Mononuclear cell (primary cell): Measurements from ENCODE around the gene DLG2. TPM values are rescaled to one million over a fixed set of nuclear protein-coding genes. Genes with fewer than 3 reads are reported as not detected.

Experiments used
- H3K27me3 ChIP-seq: 2 replicates; pipeline ENCODE4 v1.6.0; 2011; ENCODE audit warnings: low read length, control low read depth; ENCODE audit not compliant: insufficient read depth
- H3K4me1 ChIP-seq: 2 replicates; pipeline ENCODE4 v1.5.1; 2011; ENCODE audit warnings: mild to moderate bottlenecking, low read length, control low read depth; ENCODE audit not compliant: insufficient read depth
- H3K4me3 ChIP-seq: 2 replicates; pipeline ENCODE4 v1.5.1; 2011; ENCODE audit warnings: mild to moderate bottlenecking, low read length, moderate library complexity
- H3K9me3 ChIP-seq: 2 replicates; pipeline ENCODE4 v1.5.1; 2011; ENCODE audit warnings: low read depth, mild to moderate bottlenecking, control low read depth, low read length
- total RNA-seq: library from RNA; depleted of rRNA; stranded (reverse); fragments of >200 nt; gene quantifications from one replicate; pipeline ENCODE4 v1.2.3, GENCODE V29; 2012

DLG2 gene
- total RNA-seq, 1 donor: 1.6 TPM

GRCh38 chr11:83663988-83664387 is 1963.2 kb downstream of the DLG2 start:
- Histone ChIP-seq H3K4me3 (no peak overlapping the region), H3K9me3 (no peaks in the 10 kb centered on the region), H3K27me3 (no peaks in the 10 kb centered on the region), H3K4me1 (no peaks in the 10 kb centered on the region)

GRCh38 chr11:83663446-83663845 is 1963.7 kb downstream of the DLG2 start:
- Histone ChIP-seq H3K9me3 (no peaks in the 10 kb centered on the region), H3K4me3 (no peak overlapping the region), H3K4me1 (no peaks in the 10 kb centered on the region), H3K27me3 (no peaks in the 10 kb centered on the region)

GRCh38 chr11:83662494-83662893 is 1964.7 kb downstream of the DLG2 start:
- Histone ChIP-seq H3K4me3 (no peak overlapping the region), H3K27me3 (no peaks in the 10 kb centered on the region), H3K4me1 (no peaks in the 10 kb centered on the region), H3K9me3 (no peaks in the 10 kb centered on the region)

- Histone ChIP-seq H3K27me3 (no peaks in the 10 kb centered on the region), H3K4me1 (no peaks in the 10 kb centered on the region), H3K9me3 (no peaks in the 10 kb centered on the region), H3K4me3 (no peak overlapping the region)
Measured at GRCh38 chr11:83661491-83662350, 1965.4 kb downstream of the DLG2 start.

GRCh38 chr11:83659466-83659865 is 1967.7 kb downstream of the DLG2 start:
- Histone ChIP-seq H3K4me1 (no peaks in the 10 kb centered on the region), H3K9me3 (no peaks in the 10 kb centered on the region), H3K4me3 (no peak overlapping the region), H3K27me3 (no peaks in the 10 kb centered on the region)

- no peak overlapping the region for H3K4me3 ChIP-seq
- H3K27me3 ChIP-seq: no peaks in the 10 kb centered on the region
- no peaks in the 10 kb centered on the region for H3K9me3 ChIP-seq
- no peaks in the 10 kb centered on the region for H3K4me1 ChIP-seq
Measured at GRCh38 chr11:83656796-83657330, 1970.3 kb downstream of the DLG2 start.

- H3K27me3 ChIP-seq: no peaks in the 10 kb centered on the region
Measured at GRCh38 chr11:83655976-83656375, 1971.2 kb downstream of the DLG2 start.

GRCh38 chr11:83649528-83649855 is 1977.7 kb downstream of the DLG2 start:
- no peaks in the 10 kb centered on the region for H3K9me3 ChIP-seq
- no peak overlapping the region for H3K4me3 ChIP-seq
- no peaks in the 10 kb centered on the region for H3K27me3 ChIP-seq
- no peaks in the 10 kb centered on the region for H3K4me1 ChIP-seq

More at GRCh38 chr11:83655976-83656375, 1971.2 kb downstream of the DLG2 start:
- Histone ChIP-seq H3K4me3 (no peak overlapping the region), H3K9me3 (no peaks in the 10 kb centered on the region), H3K4me1 (no peaks in the 10 kb centered on the region)

- Histone ChIP-seq H3K4me1 (no peaks in the 10 kb centered on the region), H3K9me3 (no peaks in the 10 kb centered on the region), H3K27me3 (no peaks in the 10 kb centered on the region), H3K4me3 (no peak overlapping the region)
Measured at GRCh38 chr11:83648610-83649527, 1978.3 kb downstream of the DLG2 start.

- Histone ChIP-seq H3K4me1 (no peaks in the 10 kb centered on the region), H3K4me3 (no peak overlapping the region), H3K9me3 (no peaks in the 10 kb centered on the region), H3K27me3 (no peaks in the 10 kb centered on the region)
Measured at GRCh38 chr11:83645561-83645960, 1981.6 kb downstream of the DLG2 start.

GRCh38 chr11:83643115-83643514 is 1984.0 kb downstream of the DLG2 start:
- H3K9me3 ChIP-seq: no peaks in the 10 kb centered on the region
- H3K27me3 ChIP-seq: no peaks in the 10 kb centered on the region
- no peak overlapping the region for H3K4me3 ChIP-seq
- H3K4me1 ChIP-seq: no peaks in the 10 kb centered on the region

GRCh38 chr11:83642500-83642899 is 1984.6 kb downstream of the DLG2 start:
- Histone ChIP-seq H3K4me1 (no peaks in the 10 kb centered on the region), H3K27me3 (no peaks in the 10 kb centered on the region), H3K9me3 (no peaks in the 10 kb centered on the region), H3K4me3 (no peak overlapping the region)

- Histone ChIP-seq H3K4me1 (no peaks in the 10 kb centered on the region), H3K9me3 (no peaks in the 10 kb centered on the region), H3K4me3 (no peak overlapping the region), H3K27me3 (no peaks in the 10 kb centered on the region)
Measured at GRCh38 chr11:83641511-83641910, 1985.6 kb downstream of the DLG2 start.

- Histone ChIP-seq H3K4me3 (no peak overlapping the region), H3K4me1 (no peaks in the 10 kb centered on the region), H3K27me3 (no peaks in the 10 kb centered on the region), H3K9me3 (no peaks in the 10 kb centered on the region)
Measured at GRCh38 chr11:83639995-83640758, 1987.0 kb downstream of the DLG2 start.

GRCh38 chr11:83635166-83635565 is 1992.0 kb downstream of the DLG2 start:
- Histone ChIP-seq H3K9me3 (no peaks in the 10 kb centered on the region), H3K4me3 (no peak overlapping the region), H3K27me3 (no peaks in the 10 kb centered on the region), H3K4me1 (no peaks in the 10 kb centered on the region)
